Heart left ventricle (tissue), 16 donors: Measurements from ENCODE around the gene C8A. TPM values are rescaled to one million over a fixed set of nuclear protein-coding genes. Genes with fewer than 3 reads are reported as not detected.

Experiments
- ATAC-seq, 4 donors: fragments of 200-7000 bp; cut with Tn5 transposase; one replicate each; pipeline ENCODE4 v1.9.1; 2020 to 2022; ENCODE audit warnings: moderate library complexity in 4 of 4, mild to moderate bottlenecking in 3 of 4, moderate number of reproducible peaks in 1 of 4
- DNase-seq, 5 donors: peaks; one replicate each; pipeline ENCODE4 v3.0.0-alpha.2; 2020
- H3K27ac ChIP-seq, 12 donors: fragments of 200-600 bp; sonication (generic) in 4 of 12; one replicate each; pipeline versions ENCODE4 v1.5.0 to v1.8.0; 2016 to 2022; ENCODE audit warnings: mild to moderate bottlenecking in 2 of 12
- H3K27me3 ChIP-seq, 9 donors: fragments of 200-600 bp; sonication (generic) in 2 of 9; one replicate each; pipeline versions ENCODE4 v1.5.1 to v1.8.0; 2016 to 2022; ENCODE audit warnings: mild to moderate bottlenecking in 3 of 9
- H3K36me3 ChIP-seq, 9 donors: fragments of 200-600 bp; sonication (generic) in 2 of 9; one replicate each; pipeline versions ENCODE4 v1.5.0 to v1.8.0; 2018 to 2022; ENCODE audit warnings: mild to moderate bottlenecking in 2 of 9
- H3K4me1 ChIP-seq, 12 donors: fragments of 200-600 bp; sonication (generic) in 4 of 12; one replicate each; pipeline versions ENCODE4 v1.5.0 to v1.8.0; 2016 to 2022; ENCODE audit warnings: mild to moderate bottlenecking in 3 of 12
- H3K4me3 ChIP-seq, 12 donors: fragments of 200-600 bp; sonication (generic) in 4 of 12; one replicate each; pipeline versions ENCODE4 v1.5.0 to v1.8.0; 2017 to 2022; ENCODE audit warnings: mild to moderate bottlenecking in 9 of 12, moderate library complexity in 4 of 12
- H3K9me3 ChIP-seq, 12 donors: fragments of 200-600 bp; sonication (generic) in 4 of 12; one replicate each; pipeline versions ENCODE4 v1.5.0 to v1.8.0; 2016 to 2022; ENCODE audit warnings: mild to moderate bottlenecking in 1 of 12
- CTCF ChIP-seq, 12 donors: fragments of 200-600 bp; sonication (generic) in 4 of 12; IDR thresholded peaks; one replicate each; pipeline versions ENCODE4 v1.5.0 to v1.8.0; 2018 to 2022; ENCODE audit warnings: antibody characterized with exemption in 12 of 12, mild to moderate bottlenecking in 5 of 12
- POLR2A ChIP-seq, 2 donors: fragments of 450-650 bp; IDR thresholded peaks; one replicate each; pipeline ENCODE4 v1.6.1; 2017; ENCODE audit warnings: antibody characterized with exemption in 2 of 2, mild to moderate bottlenecking in 2 of 2, moderate library complexity in 2 of 2
- WGBS, 4 donors: extraction: QIAGEN DNeasy Blood & Tissue Kit in 2 of 4; methylation state at CpG; one replicate each; pipeline versions ENCODE4 v1.1.5 to v1.1.7; 2013 to 2018; 5-methylcytosine and 5-hydroxymethylcytosine counted together
- intact Hi-C, 10 donors: fragments of 100-400 bp; cut with DNase I; formaldehyde crosslinking; loops; one replicate each; pipeline versions ENCODE4 v1.11.1 to v1.14.2; 2022
- polyA plus RNA-seq, 2 donors: library from polyadenylated mRNA; stranded (reverse); fragments of 200-250 nt; gene quantifications; one replicate each; pipeline ENCODE4 v1.2.3, GENCODE V29; 2013
- total RNA-seq, 9 donors: library from RNA; depleted of rRNA in 2 of 9; stranded (reverse); fragments of >200 nt in 2 of 9; fragmentation: NEBNext Ultra II Directional in 3 of 9; extraction: Animal tissue kit (Norgen Biotek cat#: 25700) in 3 of 9; gene quantifications; one replicate each; pipeline versions ENCODE4 v1.1.0 to v1.2.4, GENCODE V29; 2016 to 2023
- donor health status: ischemic (EF 13 %, LVEDD 7.1; RV severe dilation, severe dysfunction).
- donor health status: healthy with polysubstance abuse.
- donor health status: DM: no; HTN: yes; CAD: no.
- donor health status: DM: no; HTN: no; CAD: no.
- donor health status: ischemic (EF 25% LVEDD 6.9; RV normal size, moderate dysfunction).
- donor health status: ischemic (EF 25% LVEDD 5.7; RV mildly dilated, moderate dysfunction).
- donor health status: healthy.
- donor health status: DM: yes; HTN: yes; CAD: no.
- donor health status: ischemic (EF 35%, LVEDD 5.7; RV mildly dilated, moderate dysfunction).
- donor health status: nonischemic (EF 11% LVEDD 7.7; RV severe dilation, severe dysfunction).
- donor health status: DM: yes; HTN: yes; CAD: no.
- donor health status: PGD.
- donor health status: ischemic (EF 29% LVEDD 5.4; RV normal size, mild dysfunction).
- donor health status: nonischemic (EF 23%, LVEDD 6.1; RV moderate dilation, normal function).

C8A gene
- total and polyA plus RNA-seq, 11 donors: not detected

GRCh38 chr1:56966698-56966999 lies 112.1 kb downstream of the C8A start:
- intact Hi-C loops: loop anchor here in 2 of 10 donors (5.0 to 10.0 kb wide), 2 partner anchors 132 to 134 kb away; no protein-coding TSS in a partner anchor
- Histone ChIP-seq H3K27ac (no peak overlapping the region), H3K9me3 (peaks cover 0 to 3% (median 0%) of the 10 kb centered on the region in 12 donors), H3K27me3 (no peaks in the 10 kb centered on the region), H3K4me1 (no peaks in the 10 kb centered on the region), H3K4me3 (no peak overlapping the region), H3K36me3 (no peaks in the 10 kb centered on the region)
- 95 to 98% (median 95%) methylated on average over 1 of the region's 1 CpG for WGBS, 4 donors
- no peak for ATAC-seq
- no peak for DNase-seq
- no peak for TF ChIP-seq CTCF (IDR thresholded peaks at IDR 0.05)
- no peak for TF ChIP-seq POLR2A (IDR thresholded peaks at IDR 0.05)

DNA sequence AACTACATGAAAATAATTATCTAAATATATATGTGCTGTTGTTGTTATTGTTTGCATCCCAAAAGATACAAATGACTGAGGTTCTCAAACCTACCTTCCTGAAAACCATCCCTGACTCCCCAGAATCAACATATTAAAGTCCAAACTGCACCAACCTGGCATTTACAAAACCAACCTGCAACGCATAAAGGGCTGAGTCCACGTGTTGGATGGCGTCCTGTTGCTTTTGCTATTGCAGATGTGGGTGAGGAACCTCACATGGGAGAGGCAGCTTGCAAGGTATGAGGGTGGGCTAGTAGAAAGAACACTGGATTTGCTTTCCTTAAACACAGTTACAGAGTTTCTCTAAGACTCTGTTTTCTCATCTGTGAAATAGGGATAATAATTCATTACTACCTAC lies 112.8 kb downstream of the C8A start:
- TF ChIP-seq POLR2A (IDR thresholded peaks at IDR 0.05): no peak
- no peak for TF ChIP-seq CTCF (IDR thresholded peaks at IDR 0.05)
- 66 to 88% (median 74%) methylated on average over 3 of the region's 3 CpGs for WGBS, 4 donors
- intact Hi-C loops: loop anchor here in 2 of 10 donors (5.0 to 10.0 kb wide), 2 partner anchors 133 to 135 kb away; no protein-coding TSS in a partner anchor

More for the DNA sequence above, 112.8 kb downstream of the C8A start:
- DNase-seq: no peak
- ATAC-seq: no peak
- Histone ChIP-seq H3K27me3 (no peaks in the 10 kb centered on the region), H3K27ac (no peak overlapping the region), H3K36me3 (no peaks in the 10 kb centered on the region), H3K9me3 (peaks cover 0 to 3% (median 0%) of the 10 kb centered on the region in 12 donors), H3K4me1 (no peaks in the 10 kb centered on the region), H3K4me3 (no peak overlapping the region)

Other genes with a start within 250 kb of the C8A start
- gene PRKAA2, start 209.5 kb upstream of the C8A start, total RNA-seq: 100 to 1,000 TPM in 8 of 9 donors, 10 to 100 TPM in 1; 51.3 to 163 (median 114) TPM
- gene PRKAA2, start 209.5 kb upstream of the C8A start, polyA plus RNA-seq: 10 to 100 TPM; 17.6 to 24.8 TPM
- 10 to 100 TPM in 3 of 9 donors, 1 to 10 TPM in 6; 4.9 to 14.5 (median 9.1) TPM for gene FYB2, start 35.4 kb upstream of the C8A start, total RNA-seq
- 10 to 100 TPM in 1 of 2 donors, under 1 TPM in 1; 0.15 to 46.3 TPM for gene FYB2, start 35.4 kb upstream of the C8A start, polyA plus RNA-seq
- not detected for gene C8B, start 111.2 kb downstream of the C8A start, total RNA-seq
- not detected for gene C8B, start 111.2 kb downstream of the C8A start, polyA plus RNA-seq